KMS-11 (cell line): ENCODE results near the gene CDK8.

Source experiments
- H2AFZ ChIP-seq: fragments of 200-600 bp; sonication (generic); 2 replicates; pipeline ENCODE4 v1.6.1; 2016; ENCODE audit warnings: antibody characterized with exemption, mixed run types, low read depth
- H3K27ac ChIP-seq: fragments of 200-600 bp; sonication (generic); 2 replicates; pipeline ENCODE4 v1.6.1; 2016; ENCODE audit warnings: mild to moderate bottlenecking, mixed run types
- H3K27me3 ChIP-seq: fragments of 200-600 bp; sonication (generic); 2 replicates; pipeline ENCODE4 v1.6.1; 2017; ENCODE audit warnings: mild to moderate bottlenecking, low read depth, mixed run types, moderate library complexity; ENCODE audit not compliant: insufficient read depth
- H3K36me3 ChIP-seq: fragments of 200-600 bp; sonication (generic); 2 replicates; pipeline ENCODE4 v1.6.1; 2017; ENCODE audit warnings: mild to moderate bottlenecking, mixed run types; ENCODE audit not compliant: insufficient read depth
- H3K4me1 ChIP-seq: fragments of 200-600 bp; sonication (generic); 2 replicates; pipeline ENCODE4 v1.6.1; 2016; ENCODE audit warnings: mild to moderate bottlenecking, low read depth, mixed run types; ENCODE audit not compliant: poor library complexity, severe bottlenecking
- H3K4me2 ChIP-seq: fragments of 200-600 bp; sonication (generic); 2 replicates; pipeline ENCODE4 v1.7.0; 2016; ENCODE audit warnings: mild to moderate bottlenecking, mixed run types
- H3K4me3 ChIP-seq: fragments of 200-600 bp; sonication (generic); IDR thresholded peaks from 2 replicates; pipeline ENCODE4 v1.6.1; 2017; ENCODE audit warnings: low read depth, low read length, mixed read lengths; ENCODE audit not compliant: insufficient read depth
- H3K79me2 ChIP-seq: fragments of 200-600 bp; sonication (generic); 2 replicates; pipeline ENCODE4 v1.6.1; 2016; ENCODE audit warnings: low read depth, mixed run types; ENCODE audit not compliant: insufficient read depth
- H3K9ac ChIP-seq: fragments of 200-600 bp; sonication (generic); 2 replicates; pipeline ENCODE4 v1.6.1; 2016; ENCODE audit warnings: mild to moderate bottlenecking, mixed run types
- H4K20me1 ChIP-seq: fragments of 200-600 bp; sonication (generic); 2 replicates; pipeline ENCODE4 v1.6.1; 2016; ENCODE audit warnings: mild to moderate bottlenecking, mixed run types; ENCODE audit not compliant: insufficient read depth
- TF ChIP-seq, protein P1 (sequence below): fragments of 200-600 bp; sonication (generic); conservative IDR thresholded peaks from 2 replicates; pipeline ENCODE4 v1.6.1; 2017; ENCODE audit warnings: low read depth, mild to moderate bottlenecking, antibody characterized with exemption, low read length, moderate library complexity, mixed read lengths

CDK8 gene

GRCh38 chr13:26295812-26296211, 41.9 kb downstream of the CDK8 start:
- TF ChIP-seq, protein P1, sequence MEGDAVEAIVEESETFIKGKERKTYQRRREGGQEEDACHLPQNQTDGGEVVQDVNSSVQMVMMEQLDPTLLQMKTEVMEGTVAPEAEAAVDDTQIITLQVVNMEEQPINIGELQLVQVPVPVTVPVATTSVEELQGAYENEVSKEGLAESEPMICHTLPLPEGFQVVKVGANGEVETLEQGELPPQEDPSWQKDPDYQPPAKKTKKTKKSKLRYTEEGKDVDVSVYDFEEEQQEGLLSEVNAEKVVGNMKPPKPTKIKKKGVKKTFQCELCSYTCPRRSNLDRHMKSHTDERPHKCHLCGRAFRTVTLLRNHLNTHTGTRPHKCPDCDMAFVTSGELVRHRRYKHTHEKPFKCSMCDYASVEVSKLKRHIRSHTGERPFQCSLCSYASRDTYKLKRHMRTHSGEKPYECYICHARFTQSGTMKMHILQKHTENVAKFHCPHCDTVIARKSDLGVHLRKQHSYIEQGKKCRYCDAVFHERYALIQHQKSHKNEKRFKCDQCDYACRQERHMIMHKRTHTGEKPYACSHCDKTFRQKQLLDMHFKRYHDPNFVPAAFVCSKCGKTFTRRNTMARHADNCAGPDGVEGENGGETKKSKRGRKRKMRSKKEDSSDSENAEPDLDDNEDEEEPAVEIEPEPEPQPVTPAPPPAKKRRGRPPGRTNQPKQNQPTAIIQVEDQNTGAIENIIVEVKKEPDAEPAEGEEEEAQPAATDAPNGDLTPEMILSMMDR, result no peak
- Histone ChIP-seq H2AFZ (no peak overlapping the region), H3K36me3 (no peaks in the 10 kb centered on the region), H3K27ac (no peak overlapping the region), H4K20me1 (no peaks in the 10 kb centered on the region), H3K27me3 (no peaks in the 10 kb centered on the region), H3K9ac (no peak overlapping the region), H3K4me2 (no peak overlapping the region), H3K79me2 (no peaks in the 10 kb centered on the region; the same call in 1 of the 2 replicates), H3K4me1 (no peaks in the 10 kb centered on the region), H3K4me3 (no peak overlapping the region)

DNA sequence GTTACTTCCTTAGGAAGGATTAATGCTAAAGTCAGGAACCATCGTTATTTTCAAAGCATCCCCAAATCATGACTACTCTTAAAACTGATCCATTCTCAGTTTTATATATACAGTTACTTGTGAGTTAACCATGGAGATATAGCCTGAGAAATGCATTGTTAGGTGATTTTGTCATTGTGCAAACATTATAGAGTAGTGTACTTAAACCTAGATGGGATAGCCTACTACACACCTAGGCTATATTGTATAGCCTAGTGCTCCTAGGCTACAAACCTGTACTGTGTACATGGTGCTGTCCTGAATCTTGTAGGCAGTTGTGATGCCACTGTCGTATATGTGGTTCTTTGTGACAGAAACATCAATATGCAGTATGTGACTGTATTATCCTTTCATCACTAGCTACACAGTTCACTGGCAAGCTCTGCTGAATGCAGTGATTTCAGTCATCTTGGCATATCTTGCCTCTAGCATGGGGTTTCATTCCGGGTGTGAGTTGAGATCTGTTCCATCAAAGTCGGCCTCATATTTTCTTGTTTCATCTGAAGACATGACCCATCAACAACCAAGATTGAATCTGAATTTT, 45.3 kb downstream of the CDK8 start:
- H3K4me3 ChIP-seq, result no peak overlapping the region
- no peak overlapping the region for H3K4me2 ChIP-seq
- H3K9ac ChIP-seq, result no peak overlapping the region
- H3K79me2 ChIP-seq, result peaks cover 7% of the 10 kb centered on the region
- H3K27me3 ChIP-seq, result no peaks in the 10 kb centered on the region
- H3K27ac ChIP-seq, result no peak overlapping the region
- TF ChIP-seq, protein P1, result no peak
- H3K4me1 ChIP-seq, result no peaks in the 10 kb centered on the region
- no peaks in the 10 kb centered on the region for H4K20me1 ChIP-seq
- no peak overlapping the region for H2AFZ ChIP-seq
- H3K36me3 ChIP-seq, result no peaks in the 10 kb centered on the region

DNA sequence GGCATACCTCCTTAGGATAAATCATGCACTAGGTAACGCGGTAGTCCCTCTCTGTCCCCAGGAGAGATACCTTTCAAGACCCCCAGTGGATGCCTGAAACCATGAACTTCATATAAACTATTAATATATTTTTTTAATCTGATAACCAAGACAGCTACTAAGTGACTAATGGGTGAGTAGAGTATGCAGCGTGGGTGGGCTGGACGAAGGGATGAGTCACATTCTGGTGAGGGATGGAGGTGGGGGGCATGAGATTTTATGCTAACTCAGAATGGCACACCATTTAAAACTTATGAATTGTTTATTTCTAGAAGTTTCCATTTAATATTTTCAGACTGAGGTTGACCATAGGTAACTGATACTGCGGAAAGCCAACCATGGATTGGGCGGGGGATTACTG, 46.2 kb downstream of the CDK8 start:
- Histone ChIP-seq H3K27ac (no peak overlapping the region), H3K4me2 (no peak overlapping the region), H4K20me1 (no peaks in the 10 kb centered on the region), H3K79me2 (peaks cover 10% of the 10 kb centered on the region), H3K4me3 (no peak overlapping the region), H2AFZ (no peak overlapping the region), H3K9ac (no peak overlapping the region), H3K27me3 (no peaks in the 10 kb centered on the region), H3K4me1 (no peaks in the 10 kb centered on the region), H3K36me3 (no peaks in the 10 kb centered on the region)
- TF ChIP-seq, protein P1, result no peak

DNA sequence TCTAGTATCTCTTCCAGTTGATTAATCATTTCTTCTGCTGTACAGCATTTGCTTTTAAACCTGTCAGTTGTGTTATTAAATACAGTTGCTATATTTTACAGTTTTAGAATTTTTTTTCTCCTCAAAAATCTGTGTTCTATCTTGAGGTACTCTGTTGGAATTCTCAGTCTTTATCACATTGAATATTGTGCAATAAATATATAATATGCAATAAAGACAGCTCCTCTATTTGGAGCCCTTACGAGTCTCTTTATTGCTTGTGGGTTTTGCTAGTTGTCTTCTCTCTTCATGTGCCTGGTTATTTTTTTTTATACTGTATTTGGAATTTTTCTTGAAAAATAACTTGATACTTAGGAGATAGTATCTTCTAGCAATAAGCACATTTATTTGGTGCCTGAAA, 51.7 kb downstream of the CDK8 start:
- no peak overlapping the region for H3K9ac ChIP-seq
- H3K4me1 ChIP-seq, result no peaks in the 10 kb centered on the region
- H3K27ac ChIP-seq, result no peak overlapping the region
- no peaks in the 10 kb centered on the region for H3K27me3 ChIP-seq
- no peaks in the 10 kb centered on the region for H4K20me1 ChIP-seq
- no peak overlapping the region for H3K4me2 ChIP-seq
- no peak overlapping the region for H3K4me3 ChIP-seq
- no peaks in the 10 kb centered on the region for H3K36me3 ChIP-seq
- TF ChIP-seq, protein P1, result no peak
- no peak overlapping the region for H2AFZ ChIP-seq
- H3K79me2 ChIP-seq, result peaks cover 14% of the 10 kb centered on the region
